ENCODE data around the gene NLRC3. TPM values are rescaled to one million over a fixed set of nuclear protein-coding genes. Genes with fewer than 3 reads are reported as not detected.

The NLRC3 gene
- total and polyA plus RNA-seq, 9 donors, result 0.10 to 1.3 (median 0.23) TPM

DNA sequence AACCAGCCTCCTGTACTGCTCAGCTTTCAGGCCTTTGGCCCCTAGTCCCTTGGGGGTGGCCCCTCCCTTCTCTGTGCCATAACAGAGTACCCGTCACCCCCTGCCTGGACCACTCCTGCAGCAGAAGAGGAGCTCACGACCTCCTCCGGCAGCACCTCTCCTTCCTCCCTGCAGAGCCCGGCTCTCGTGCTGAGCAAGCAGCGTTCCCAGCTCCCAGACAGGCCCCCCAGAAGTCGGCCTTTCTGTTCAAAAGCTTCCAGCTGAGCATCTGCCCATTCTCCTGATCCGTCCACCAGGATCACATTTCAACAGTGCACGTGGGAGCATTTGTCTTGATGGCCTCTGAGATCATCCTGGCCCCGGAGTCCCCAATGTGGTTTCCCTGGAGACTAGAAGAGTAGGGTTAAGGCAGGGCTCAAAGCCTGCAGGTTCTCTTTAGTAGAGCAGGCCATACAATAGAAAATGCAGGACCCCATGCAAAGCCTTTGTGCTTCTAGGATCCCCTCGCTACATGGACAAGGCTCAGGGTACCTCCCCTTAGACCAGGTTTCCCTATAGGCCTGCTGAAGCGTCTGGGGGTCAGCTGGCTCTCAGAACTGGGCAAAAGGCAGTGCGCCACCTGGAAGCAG, 35.6 kb downstream of the NLRC3 start:
- no peaks in the 10 kb centered on the region for H3K36me3 ChIP-seq
- no peak for DNase-seq
- no peaks in the 10 kb centered on the region for H3K27me3 ChIP-seq
- intact Hi-C loops (cut with DNase I), result no loop called here
- H3K9me3 ChIP-seq, result no peaks in the 10 kb centered on the region
- no peak overlapping the region for H3K4me3 ChIP-seq
- TF ChIP-seq EP300 (IDR thresholded peaks at IDR 0.05) (no peak), POLR2A (IDR thresholded peaks at IDR 0.05) (no peak)
- TF ChIP-seq, protein P1, sequence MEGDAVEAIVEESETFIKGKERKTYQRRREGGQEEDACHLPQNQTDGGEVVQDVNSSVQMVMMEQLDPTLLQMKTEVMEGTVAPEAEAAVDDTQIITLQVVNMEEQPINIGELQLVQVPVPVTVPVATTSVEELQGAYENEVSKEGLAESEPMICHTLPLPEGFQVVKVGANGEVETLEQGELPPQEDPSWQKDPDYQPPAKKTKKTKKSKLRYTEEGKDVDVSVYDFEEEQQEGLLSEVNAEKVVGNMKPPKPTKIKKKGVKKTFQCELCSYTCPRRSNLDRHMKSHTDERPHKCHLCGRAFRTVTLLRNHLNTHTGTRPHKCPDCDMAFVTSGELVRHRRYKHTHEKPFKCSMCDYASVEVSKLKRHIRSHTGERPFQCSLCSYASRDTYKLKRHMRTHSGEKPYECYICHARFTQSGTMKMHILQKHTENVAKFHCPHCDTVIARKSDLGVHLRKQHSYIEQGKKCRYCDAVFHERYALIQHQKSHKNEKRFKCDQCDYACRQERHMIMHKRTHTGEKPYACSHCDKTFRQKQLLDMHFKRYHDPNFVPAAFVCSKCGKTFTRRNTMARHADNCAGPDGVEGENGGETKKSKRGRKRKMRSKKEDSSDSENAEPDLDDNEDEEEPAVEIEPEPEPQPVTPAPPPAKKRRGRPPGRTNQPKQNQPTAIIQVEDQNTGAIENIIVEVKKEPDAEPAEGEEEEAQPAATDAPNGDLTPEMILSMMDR (IDR thresholded peaks at IDR 0.05), result no peak
- H3K4me1 ChIP-seq (ENCODE audit: insufficient read depth), result no peaks in the 10 kb centered on the region
- H3K27ac ChIP-seq, result no peak overlapping the region
- 81 to 85% (median 81%) methylated on average over 13 of the region's 13 CpGs for WGBS, 3 donors

- WGBS, 3 donors, result 71 to 85% (median 79%) methylated on average over 4 of the region's 4 CpGs
- DNase-seq, result no peak
- Histone ChIP-seq H3K27ac (no peak overlapping the region), H3K4me3 (no peak overlapping the region), H3K27me3 (no peaks in the 10 kb centered on the region), H3K4me1 (ENCODE audit: insufficient read depth) (no peaks in the 10 kb centered on the region), H3K9me3 (no peaks in the 10 kb centered on the region), H3K36me3 (no peaks in the 10 kb centered on the region)
- no peak for TF ChIP-seq EP300 (IDR thresholded peaks at IDR 0.05)
- TF ChIP-seq, protein P1 (IDR thresholded peaks at IDR 0.05), result no peak
- TF ChIP-seq POLR2A (IDR thresholded peaks at IDR 0.05), result no peak
- intact Hi-C loops (cut with DNase I), result no loop called here
Measured at GRCh38 chr16:3538222-3538621, 39.0 kb downstream of the NLRC3 start.

GRCh38 chr16:3536851-3537250, 40.4 kb downstream of the NLRC3 start:
- Histone ChIP-seq H3K27me3 (no peaks in the 10 kb centered on the region), H3K4me1 (ENCODE audit: insufficient read depth) (no peaks in the 10 kb centered on the region), H3K36me3 (no peaks in the 10 kb centered on the region), H3K9me3 (no peaks in the 10 kb centered on the region), H3K27ac (no peak overlapping the region), H3K4me3 (no peak overlapping the region)
- TF ChIP-seq, protein P1 (IDR thresholded peaks at IDR 0.05), result no peak
- 10 to 25% (median 23%) methylated on average over 4 of the region's 4 CpGs for WGBS, 3 donors
- intact Hi-C loops (cut with DNase I), result no loop called here
- no peak for DNase-seq

DNA sequence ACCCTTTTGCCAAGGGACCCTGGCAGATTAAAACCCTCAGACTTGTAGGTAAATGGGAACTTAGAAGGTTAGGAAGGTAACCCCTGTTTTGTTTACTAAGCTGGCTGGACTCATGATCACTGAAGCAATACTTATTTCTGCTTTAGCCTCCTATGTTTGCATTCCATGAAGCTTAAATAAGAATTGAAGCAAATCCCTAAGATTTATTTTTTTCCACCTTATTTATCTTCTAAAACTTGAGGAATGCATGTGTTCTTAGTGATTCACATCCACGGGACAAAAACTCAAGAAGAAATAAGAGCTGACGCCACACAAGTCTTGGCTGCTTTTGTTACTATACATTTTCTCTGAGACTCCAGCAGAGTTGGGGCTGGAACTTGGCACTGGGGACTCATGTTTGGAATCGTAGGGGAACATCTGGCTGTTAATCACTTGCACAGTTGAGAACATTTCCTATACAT, 40.9 kb downstream of the NLRC3 start:
- H3K4me3 ChIP-seq, result no peak overlapping the region
- no peak overlapping the region for H3K27ac ChIP-seq
- no peaks in the 10 kb centered on the region for H3K36me3 ChIP-seq
- intact Hi-C loops (cut with DNase I), result no loop called here
- WGBS, 3 donors, result 7 to 16% (median 11%) methylated on average over 3 of the region's 3 CpGs
- no peak for DNase-seq
- no peaks in the 10 kb centered on the region for H3K9me3 ChIP-seq
- H3K4me1 ChIP-seq (ENCODE audit: insufficient read depth), result no peaks in the 10 kb centered on the region
- TF ChIP-seq POLR2A (IDR thresholded peaks at IDR 0.05), result no peak
- TF ChIP-seq EP300 (IDR thresholded peaks at IDR 0.05), result no peak
- TF ChIP-seq, protein P1 (IDR thresholded peaks at IDR 0.05), result no peak
- no peaks in the 10 kb centered on the region for H3K27me3 ChIP-seq
